Brain microvascular endothelial cell (primary cell): Measurements from ENCODE around the gene C11orf21.

Experiments used
- DNase-seq: peaks from one replicate; pipeline ENCODE4 v3.0.0-alpha.2; 2020
- H3K27ac ChIP-seq: fragments of 250-450 bp; sonication (Bioruptor Pico); 2 replicates; pipeline ENCODE4 v1.5.1; 2020; ENCODE audit warnings: mild to moderate bottlenecking, moderate library complexity
- H3K27me3 ChIP-seq: fragments of 250-450 bp; sonication (Bioruptor Pico); replicated peaks from 2 replicates; pipeline ENCODE4 v1.5.1; 2020; ENCODE audit warnings: mild to moderate bottlenecking
- H3K36me3 ChIP-seq: fragments of 250-450 bp; sonication (Bioruptor Pico); replicated peaks from 2 replicates; pipeline ENCODE4 v1.5.1; 2020; ENCODE audit warnings: mild to moderate bottlenecking
- H3K4me3 ChIP-seq: 2 replicates; pipeline ENCODE4 v1.5.1; 2011; ENCODE audit warnings: low read depth, mild to moderate bottlenecking, control low read depth, low read length, moderate library complexity
- in situ Hi-C: cut with HindIII; loops from 2 replicates; pipeline ENCODE4 v1.10.0; 2017; ENCODE audit warnings: low sequenced_read_pairs, low pct_ligation_motif_present
- TF ChIP-seq, protein P1 (sequence below): IDR thresholded peaks from 2 replicates; pipeline ENCODE4 v1.5.1; 2011; ENCODE audit warnings: low read depth, mild to moderate bottlenecking, moderate library complexity, low read length, control low read depth, inconsistent platforms; ENCODE audit errors: missing control alignments

C11orf21 gene

DNA sequence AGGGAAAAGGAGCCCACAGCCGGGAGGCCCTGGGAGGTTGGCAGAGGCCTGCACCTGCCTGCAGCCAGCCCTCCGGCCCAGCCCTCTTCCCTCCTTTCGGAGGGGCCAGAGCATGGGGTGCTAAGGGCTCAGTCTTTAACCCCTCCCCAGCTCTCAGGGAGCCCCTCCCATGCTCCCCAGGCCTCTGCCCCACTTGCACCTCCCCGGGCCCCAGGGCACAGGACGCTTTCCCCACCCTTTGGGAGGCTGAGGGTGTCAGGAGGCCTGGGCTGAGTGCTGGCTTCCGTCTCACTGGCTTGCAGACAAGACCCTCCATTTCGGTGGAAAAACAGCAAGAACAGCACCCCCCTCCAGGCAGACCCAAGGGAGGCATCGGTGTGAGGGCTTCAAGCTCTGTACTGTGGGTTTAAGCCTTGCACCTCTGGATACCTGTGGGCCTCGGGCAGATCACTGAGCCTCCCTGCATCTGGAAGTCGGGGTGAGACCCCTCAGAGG, 38.6 kb downstream of the C11orf21 start:
- Histone ChIP-seq H3K4me3 (no peak overlapping the region), H3K27me3 (peaks cover 9% of the 10 kb centered on the region), H3K36me3 (no peaks in the 10 kb centered on the region), H3K27ac (no peak overlapping the region)
- TF ChIP-seq, protein P1, sequence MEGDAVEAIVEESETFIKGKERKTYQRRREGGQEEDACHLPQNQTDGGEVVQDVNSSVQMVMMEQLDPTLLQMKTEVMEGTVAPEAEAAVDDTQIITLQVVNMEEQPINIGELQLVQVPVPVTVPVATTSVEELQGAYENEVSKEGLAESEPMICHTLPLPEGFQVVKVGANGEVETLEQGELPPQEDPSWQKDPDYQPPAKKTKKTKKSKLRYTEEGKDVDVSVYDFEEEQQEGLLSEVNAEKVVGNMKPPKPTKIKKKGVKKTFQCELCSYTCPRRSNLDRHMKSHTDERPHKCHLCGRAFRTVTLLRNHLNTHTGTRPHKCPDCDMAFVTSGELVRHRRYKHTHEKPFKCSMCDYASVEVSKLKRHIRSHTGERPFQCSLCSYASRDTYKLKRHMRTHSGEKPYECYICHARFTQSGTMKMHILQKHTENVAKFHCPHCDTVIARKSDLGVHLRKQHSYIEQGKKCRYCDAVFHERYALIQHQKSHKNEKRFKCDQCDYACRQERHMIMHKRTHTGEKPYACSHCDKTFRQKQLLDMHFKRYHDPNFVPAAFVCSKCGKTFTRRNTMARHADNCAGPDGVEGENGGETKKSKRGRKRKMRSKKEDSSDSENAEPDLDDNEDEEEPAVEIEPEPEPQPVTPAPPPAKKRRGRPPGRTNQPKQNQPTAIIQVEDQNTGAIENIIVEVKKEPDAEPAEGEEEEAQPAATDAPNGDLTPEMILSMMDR: no peak
- in situ Hi-C loops: no loop called here
- no peak for DNase-seq

DNA sequence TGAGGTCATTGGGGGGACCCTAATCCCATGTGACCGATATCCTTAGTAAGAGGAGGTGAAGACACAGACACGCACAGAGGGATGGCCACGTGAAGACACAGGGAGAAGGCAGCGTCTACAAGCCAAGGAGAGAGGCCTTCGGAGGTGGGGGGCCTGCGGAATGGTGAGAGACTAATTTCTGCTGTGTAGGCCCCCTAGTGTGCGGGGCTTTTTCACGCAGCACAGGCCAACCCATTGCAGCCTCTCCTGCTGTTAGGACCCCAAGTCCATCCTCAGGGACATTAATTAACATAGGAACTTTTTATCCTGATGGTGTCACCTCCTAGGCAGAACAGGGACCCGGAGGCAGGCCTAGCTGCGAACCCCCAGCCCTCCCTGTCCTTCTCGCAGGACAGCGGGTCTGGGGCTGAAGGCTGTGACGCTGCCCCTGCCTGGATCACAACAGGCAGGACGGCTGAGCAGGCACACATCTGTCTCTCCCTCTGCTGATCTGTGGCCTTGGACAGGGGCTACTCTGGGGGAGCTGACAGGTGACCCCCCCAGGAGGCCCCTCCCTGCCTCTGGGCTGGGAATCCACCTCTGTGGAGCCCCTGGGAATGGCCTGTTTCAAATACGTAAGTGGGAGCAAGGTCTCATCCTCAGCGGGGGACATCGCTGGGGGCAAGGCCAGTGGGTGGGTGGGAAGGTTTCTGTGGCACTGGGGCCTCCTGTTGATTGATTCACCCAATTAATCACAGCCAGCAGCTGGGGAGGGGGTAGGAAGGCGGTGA, 39.2 kb downstream of the C11orf21 start:
- Histone ChIP-seq H3K27ac (no peak overlapping the region), H3K4me3 (no peak overlapping the region), H3K27me3 (peaks cover 7% of the 10 kb centered on the region), H3K36me3 (no peaks in the 10 kb centered on the region)
- DNase-seq: no peak
- in situ Hi-C loops: no loop called here
- TF ChIP-seq, protein P1: no peak

DNA sequence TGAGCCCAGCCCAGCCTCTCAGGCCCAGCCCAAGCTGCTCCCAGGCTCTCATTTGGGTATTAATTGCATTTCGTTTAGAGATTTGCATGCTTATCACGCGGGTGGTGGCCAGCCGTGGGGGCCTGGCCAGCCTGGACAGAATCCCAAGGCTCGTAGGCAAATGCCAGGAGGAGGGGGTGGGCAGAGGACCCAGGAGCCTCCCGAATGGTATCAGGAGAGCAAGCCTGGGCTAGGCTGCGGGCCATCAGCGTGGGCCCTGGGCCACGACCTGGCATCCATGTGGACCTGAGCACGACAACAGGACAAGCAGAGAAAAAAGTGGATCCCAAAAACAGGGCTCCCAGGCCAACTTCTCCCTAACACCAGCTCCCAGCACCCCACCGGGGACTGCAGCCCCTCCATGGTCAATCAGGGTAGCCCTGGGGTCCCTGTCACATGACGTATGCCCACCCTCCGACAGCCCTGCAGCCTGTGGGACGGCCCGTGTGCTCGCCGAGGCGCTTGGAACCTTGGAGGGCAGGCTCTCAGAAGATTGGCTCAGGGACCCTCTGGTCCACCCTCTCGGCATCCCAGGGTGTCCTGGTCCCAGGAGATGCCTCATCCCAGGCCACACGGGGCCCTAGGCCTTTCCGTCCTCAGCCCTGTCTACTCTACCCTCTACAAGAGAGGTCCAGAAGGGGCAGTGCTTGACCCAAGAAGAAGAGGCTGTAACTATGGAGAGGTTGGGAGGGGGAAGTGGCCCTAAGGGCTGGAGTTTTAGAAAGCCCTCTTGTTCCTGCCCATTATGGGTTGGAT, 40.1 kb downstream of the C11orf21 start:
- no peak overlapping the region for H3K27ac ChIP-seq
- in situ Hi-C loops: no loop called here
- peaks cover 2% of the 10 kb centered on the region for H3K27me3 ChIP-seq
- H3K4me3 ChIP-seq: no peak overlapping the region
- DNase-seq: no peak
- TF ChIP-seq, protein P1: no peak
- no peaks in the 10 kb centered on the region for H3K36me3 ChIP-seq

DNA sequence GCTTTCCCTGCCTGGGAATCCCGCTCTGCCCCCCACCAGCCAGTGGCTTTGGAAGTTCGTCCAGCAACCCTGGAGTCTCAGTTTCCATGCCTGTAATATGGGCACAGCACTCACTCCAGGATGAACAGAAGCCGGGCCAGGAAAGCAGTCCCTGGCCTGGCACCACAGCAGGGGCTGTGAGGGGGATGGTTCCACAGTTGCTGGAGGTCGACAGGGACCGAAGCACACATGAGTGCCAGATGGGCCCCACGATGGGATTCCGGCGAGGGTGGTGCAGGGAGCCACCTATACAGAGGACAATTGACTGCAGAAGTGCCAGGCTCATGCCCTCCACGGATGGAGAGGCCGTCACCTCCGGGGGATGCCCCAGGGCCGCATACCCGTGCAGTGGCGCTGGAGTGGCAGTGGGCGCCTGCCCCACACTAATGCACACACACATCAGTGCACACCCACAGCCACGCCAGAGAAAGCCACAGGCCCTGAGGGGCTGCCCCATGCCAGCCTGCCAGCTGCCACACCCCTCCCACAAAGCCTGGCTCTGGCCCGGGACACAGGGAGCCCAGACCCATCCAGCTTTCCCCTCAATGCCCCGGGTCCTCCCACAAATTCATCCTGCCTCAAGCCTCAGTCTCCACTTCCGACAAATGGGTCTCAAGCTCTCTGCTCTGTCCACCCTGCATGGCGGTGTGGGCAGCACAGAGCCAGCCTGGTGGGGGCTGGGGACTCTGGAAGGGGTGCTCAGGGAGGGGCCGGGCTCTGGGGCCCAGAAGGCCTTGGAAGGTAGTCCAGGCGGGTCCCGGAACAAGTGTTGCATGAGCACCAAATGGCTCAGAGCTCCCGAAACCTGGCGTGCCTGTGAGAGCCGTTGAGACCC, 41.0 kb downstream of the C11orf21 start:
- Histone ChIP-seq H3K27ac (no peak overlapping the region), H3K27me3 (peaks cover 2% of the 10 kb centered on the region), H3K4me3 (no peak overlapping the region), H3K36me3 (no peaks in the 10 kb centered on the region)
- DNase-seq: no peak
- TF ChIP-seq, protein P1: no peak
- in situ Hi-C loops: no loop called here

DNA sequence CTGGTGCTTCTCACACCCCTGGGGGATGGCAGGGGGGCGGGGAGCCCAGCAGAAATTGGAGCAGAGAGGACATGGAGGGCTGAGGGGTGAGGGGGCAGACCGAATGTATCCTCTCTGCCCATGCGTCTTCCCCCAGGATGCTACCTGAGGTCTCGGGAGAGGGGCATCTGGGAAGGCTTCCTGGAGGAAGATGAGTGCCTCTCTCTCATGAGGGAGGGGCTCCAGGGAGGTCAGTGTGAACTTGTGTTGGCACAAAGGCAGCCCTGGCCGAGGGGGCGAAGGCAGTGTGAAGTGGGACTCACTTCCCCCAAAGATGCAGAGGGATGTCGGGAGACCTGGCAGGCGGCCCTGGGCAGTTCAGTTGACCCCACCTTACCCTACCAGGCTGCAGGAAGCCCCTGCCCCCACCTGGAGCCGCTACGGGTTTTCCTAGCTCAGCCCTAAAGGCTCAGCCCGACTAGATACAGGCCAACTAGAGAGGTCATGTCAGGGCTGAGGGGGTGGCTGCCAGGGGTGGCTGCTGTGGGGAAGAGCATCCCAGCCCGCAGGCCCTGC, 41.7 kb downstream of the C11orf21 start:
- DNase-seq: no peak
- Histone ChIP-seq H3K27me3 (peaks cover 2% of the 10 kb centered on the region), H3K27ac (no peak overlapping the region), H3K4me3 (no peak overlapping the region), H3K36me3 (no peaks in the 10 kb centered on the region)
- in situ Hi-C loops: no loop called here
- TF ChIP-seq, protein P1: no peak
